AG10803 (cell line): ENCODE data around the gene VMO1.

Experiments
- DNase-seq: peaks from one replicate; pipeline ENCODE4 v3.0.0; 2010; ENCODE audit warnings: low read depth
- H3K4me3 ChIP-seq: 2 replicates; pipeline ENCODE4 v1.5.1; 2011; ENCODE audit warnings: mild to moderate bottlenecking, low read length, control low read depth
- TF ChIP-seq, protein P1 (sequence below): conservative IDR thresholded peaks from 2 replicates; pipeline ENCODE4 v1.5.1; 2011; ENCODE audit warnings: mild to moderate bottlenecking, low read length, control low read depth, inconsistent platforms

The VMO1 gene

DNA sequence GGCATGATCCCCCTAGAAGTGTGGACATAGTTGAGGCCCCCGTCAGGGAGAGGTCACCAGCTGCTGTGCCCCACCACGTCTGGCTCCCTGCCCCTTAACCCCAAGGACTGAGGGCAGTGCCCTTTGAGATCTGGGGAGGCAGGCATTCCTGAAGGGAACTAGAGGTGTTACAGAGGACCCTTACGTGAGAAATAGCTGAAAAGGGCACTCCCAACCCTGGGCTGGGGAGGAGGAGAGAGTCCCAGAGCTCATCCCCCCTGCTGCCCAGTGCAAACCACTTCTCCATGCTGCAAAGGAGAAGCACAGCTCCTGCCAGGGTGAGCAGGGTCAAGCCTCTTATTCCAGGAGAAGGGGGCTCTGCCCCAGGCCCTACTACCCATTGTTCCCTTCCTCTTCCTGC lies 36.7 kb upstream of the VMO1 start:
- H3K4me3 ChIP-seq, result no peak overlapping the region
- DNase-seq, result no peak
- TF ChIP-seq, protein P1, sequence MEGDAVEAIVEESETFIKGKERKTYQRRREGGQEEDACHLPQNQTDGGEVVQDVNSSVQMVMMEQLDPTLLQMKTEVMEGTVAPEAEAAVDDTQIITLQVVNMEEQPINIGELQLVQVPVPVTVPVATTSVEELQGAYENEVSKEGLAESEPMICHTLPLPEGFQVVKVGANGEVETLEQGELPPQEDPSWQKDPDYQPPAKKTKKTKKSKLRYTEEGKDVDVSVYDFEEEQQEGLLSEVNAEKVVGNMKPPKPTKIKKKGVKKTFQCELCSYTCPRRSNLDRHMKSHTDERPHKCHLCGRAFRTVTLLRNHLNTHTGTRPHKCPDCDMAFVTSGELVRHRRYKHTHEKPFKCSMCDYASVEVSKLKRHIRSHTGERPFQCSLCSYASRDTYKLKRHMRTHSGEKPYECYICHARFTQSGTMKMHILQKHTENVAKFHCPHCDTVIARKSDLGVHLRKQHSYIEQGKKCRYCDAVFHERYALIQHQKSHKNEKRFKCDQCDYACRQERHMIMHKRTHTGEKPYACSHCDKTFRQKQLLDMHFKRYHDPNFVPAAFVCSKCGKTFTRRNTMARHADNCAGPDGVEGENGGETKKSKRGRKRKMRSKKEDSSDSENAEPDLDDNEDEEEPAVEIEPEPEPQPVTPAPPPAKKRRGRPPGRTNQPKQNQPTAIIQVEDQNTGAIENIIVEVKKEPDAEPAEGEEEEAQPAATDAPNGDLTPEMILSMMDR, result no peak

DNA sequence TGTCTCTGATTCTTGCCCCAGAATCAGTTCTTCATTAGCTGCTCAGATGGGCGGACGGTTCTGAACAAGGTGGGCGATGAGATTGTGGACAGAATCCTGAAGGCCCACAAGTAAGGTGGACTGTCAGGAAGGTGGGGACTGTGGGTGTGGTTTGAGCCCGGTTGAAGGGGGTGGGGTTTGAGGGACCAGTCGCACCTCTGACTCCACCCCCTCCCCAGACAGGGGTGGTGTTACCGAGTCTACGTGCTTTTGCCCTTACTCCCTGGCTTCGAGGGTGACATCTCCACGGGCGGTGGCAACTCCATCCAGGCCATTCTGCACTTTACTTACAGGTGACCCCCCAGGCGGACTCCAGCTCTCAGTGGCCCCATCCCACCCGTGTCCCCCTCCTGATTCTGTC lies 32.1 kb upstream of the VMO1 start:
- DNase-seq, result no peak
- no peak overlapping the region for H3K4me3 ChIP-seq
- TF ChIP-seq, protein P1, result no peak

DNA sequence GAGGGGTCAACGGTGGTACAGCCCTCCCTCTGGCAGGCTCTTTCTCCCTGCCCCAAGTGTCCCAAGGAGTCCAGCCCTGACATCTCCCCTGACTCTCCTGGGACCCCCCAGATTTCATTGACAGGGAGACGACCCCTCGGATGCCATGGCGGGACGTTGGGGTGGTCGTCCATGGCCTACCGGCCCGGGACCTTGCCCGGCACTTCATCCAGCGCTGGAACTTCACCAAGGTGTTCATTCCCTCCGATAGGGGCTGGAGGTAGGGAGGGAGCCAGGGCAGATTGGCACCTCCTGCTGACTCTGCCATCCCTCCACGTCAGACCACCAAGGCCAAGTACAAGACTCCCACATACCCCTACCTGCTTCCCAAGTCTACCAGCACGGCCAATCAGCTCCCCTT lies 30.7 kb upstream of the VMO1 start:
- DNase-seq, result no peak
- H3K4me3 ChIP-seq, result no peak overlapping the region
- TF ChIP-seq, protein P1, result no peak

DNA sequence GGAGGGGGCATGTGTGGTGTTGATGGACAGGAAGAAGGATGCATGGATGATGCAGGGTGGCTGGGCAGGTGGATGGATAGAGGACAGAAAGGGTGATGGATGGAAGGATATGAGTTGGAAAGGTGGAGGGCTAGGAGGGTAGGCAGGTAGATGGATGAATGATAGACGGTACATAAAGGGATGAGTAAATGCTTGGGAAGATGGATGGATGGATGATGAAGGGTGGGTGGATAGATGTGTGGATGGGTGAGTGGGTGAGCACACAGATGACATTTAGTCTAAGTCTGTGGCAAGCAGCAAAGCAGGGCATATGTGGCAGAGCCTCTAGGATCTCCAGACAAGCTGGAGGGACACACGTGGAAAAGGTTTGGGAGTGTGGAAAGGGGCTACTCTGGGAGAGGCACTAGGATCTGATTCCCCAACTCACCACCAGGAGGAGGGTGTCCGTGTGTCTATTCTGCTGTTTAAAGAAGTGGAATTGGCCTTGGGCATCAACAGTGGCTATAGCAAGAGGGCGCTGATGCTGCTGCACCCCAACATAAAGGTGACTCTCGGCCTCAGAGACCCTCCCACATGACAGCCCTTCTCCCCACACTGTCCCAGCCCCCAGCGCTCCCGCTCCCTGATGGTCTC lies 29.0 kb upstream of the VMO1 start:
- no peak for DNase-seq
- H3K4me3 ChIP-seq, result no peak overlapping the region
- TF ChIP-seq, protein P1, result peak; percentile 35

DNA sequence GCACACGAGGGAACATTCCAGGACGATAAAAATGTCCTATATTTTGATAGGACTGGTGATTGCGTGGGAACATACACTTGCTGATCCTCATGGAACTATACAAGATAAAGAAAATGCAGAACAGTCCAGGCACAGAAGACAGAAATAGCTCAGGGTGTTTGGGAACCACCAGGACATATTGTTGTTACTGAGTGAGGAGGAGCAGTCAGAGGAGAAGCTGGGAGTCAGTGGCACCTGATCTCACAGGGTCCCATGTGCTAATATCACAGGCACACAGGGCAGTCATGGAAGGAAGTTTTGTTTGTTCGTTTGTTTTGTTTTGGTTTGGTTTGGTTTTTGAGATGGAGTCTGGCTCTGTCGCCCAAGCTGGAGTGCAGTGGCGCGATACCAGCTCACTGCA lies 26.5 kb upstream of the VMO1 start:
- TF ChIP-seq, protein P1, result no peak
- DNase-seq, result no peak
- H3K4me3 ChIP-seq, result no peak overlapping the region

DNA sequence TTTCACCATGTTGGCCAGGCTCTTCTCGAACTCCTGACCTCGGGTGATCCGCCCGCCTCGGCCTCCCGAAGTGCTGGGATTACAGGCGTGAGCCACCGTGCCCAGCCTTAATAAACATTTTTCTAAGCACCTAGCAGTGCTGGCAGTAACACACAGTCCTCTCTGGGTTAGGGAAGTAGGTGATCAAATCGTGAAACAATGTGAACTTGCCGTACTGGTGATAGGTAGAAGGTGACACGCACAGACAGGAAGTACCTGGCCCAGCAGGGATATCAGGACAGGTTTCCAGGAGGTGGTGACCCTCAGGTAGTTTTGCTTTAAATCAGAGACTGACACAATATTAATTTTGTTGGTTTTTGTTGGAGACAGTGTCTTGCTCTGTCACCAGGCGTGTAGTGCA lies 25.3 kb upstream of the VMO1 start:
- DNase-seq, result no peak
- no peak overlapping the region for H3K4me3 ChIP-seq
- TF ChIP-seq, protein P1, result no peak

DNA sequence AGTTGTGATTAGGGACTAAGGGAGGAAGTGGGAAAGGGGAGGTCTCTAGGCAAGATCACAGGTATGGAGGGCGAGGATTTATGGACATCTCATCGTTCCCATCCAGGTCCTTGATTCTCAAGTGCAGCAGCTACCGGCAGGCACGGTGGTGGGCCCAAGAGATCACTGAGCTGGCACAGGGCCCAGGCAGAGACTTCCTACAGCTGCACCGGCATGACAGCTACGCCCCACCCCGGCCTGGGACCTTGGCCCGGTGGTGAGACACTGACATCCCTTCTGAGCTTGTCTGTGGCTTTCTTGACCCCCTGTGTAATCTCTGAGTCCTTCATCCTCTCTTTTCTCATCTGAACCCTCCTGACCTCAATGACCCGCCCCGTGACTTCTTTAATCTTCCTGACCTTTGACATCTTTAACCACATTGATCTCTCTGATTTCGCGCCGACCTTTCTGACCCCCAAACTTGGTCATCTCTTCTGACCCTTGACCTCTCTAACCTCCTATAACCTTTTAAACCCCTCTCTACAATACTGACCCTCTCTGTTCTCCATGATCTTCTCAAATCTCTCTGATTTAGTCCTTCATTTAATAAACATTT lies 24.6 kb upstream of the VMO1 start:
- no peak for DNase-seq
- TF ChIP-seq, protein P1, result no peak
- H3K4me3 ChIP-seq, result no peak overlapping the region
